KMS-11 (cell line): ENCODE results near the gene CCNG1.
"Not testable (repeated sequence)": the region's sequence is repeated elsewhere in the genome, so short reads cannot be mapped to it uniquely, and the experiment has no call there.

Experiments used
- H2AFZ ChIP-seq: fragments of 200-600 bp; sonication (generic); 2 replicates; pipeline ENCODE4 v1.6.1; 2016; ENCODE audit warnings: antibody characterized with exemption, mixed run types, low read depth
- H3K27ac ChIP-seq: fragments of 200-600 bp; sonication (generic); 2 replicates; pipeline ENCODE4 v1.6.1; 2016; ENCODE audit warnings: mild to moderate bottlenecking, mixed run types
- H3K27me3 ChIP-seq: fragments of 200-600 bp; sonication (generic); 2 replicates; pipeline ENCODE4 v1.6.1; 2017; ENCODE audit warnings: mild to moderate bottlenecking, low read depth, mixed run types, moderate library complexity; ENCODE audit not compliant: insufficient read depth
- H3K36me3 ChIP-seq: fragments of 200-600 bp; sonication (generic); 2 replicates; pipeline ENCODE4 v1.6.1; 2017; ENCODE audit warnings: mild to moderate bottlenecking, mixed run types; ENCODE audit not compliant: insufficient read depth
- H3K4me1 ChIP-seq: fragments of 200-600 bp; sonication (generic); 2 replicates; pipeline ENCODE4 v1.6.1; 2016; ENCODE audit warnings: mild to moderate bottlenecking, low read depth, mixed run types; ENCODE audit not compliant: poor library complexity, severe bottlenecking
- H3K4me2 ChIP-seq: fragments of 200-600 bp; sonication (generic); 2 replicates; pipeline ENCODE4 v1.7.0; 2016; ENCODE audit warnings: mild to moderate bottlenecking, mixed run types
- H3K4me3 ChIP-seq: fragments of 200-600 bp; sonication (generic); IDR thresholded peaks from 2 replicates; pipeline ENCODE4 v1.6.1; 2017; ENCODE audit warnings: low read depth, low read length, mixed read lengths; ENCODE audit not compliant: insufficient read depth
- H3K79me2 ChIP-seq: fragments of 200-600 bp; sonication (generic); 2 replicates; pipeline ENCODE4 v1.6.1; 2016; ENCODE audit warnings: low read depth, mixed run types; ENCODE audit not compliant: insufficient read depth
- H3K9ac ChIP-seq: fragments of 200-600 bp; sonication (generic); 2 replicates; pipeline ENCODE4 v1.6.1; 2016; ENCODE audit warnings: mild to moderate bottlenecking, mixed run types
- H4K20me1 ChIP-seq: fragments of 200-600 bp; sonication (generic); 2 replicates; pipeline ENCODE4 v1.6.1; 2016; ENCODE audit warnings: mild to moderate bottlenecking, mixed run types; ENCODE audit not compliant: insufficient read depth
- CTCF ChIP-seq: fragments of 200-600 bp; sonication (generic); conservative IDR thresholded peaks from 2 replicates; pipeline ENCODE4 v1.6.1; 2017; ENCODE audit warnings: low read depth, mild to moderate bottlenecking, antibody characterized with exemption, low read length, moderate library complexity, mixed read lengths

CCNG1 gene

GRCh38 chr5:163451489-163451888 lies 14.1 kb downstream of the CCNG1 start:
- no peak overlapping the region for H2AFZ ChIP-seq
- H3K27ac ChIP-seq = no peak overlapping the region
- no peaks in the 10 kb centered on the region for H4K20me1 ChIP-seq
- no peaks in the 10 kb centered on the region for H3K36me3 ChIP-seq
- H3K79me2 ChIP-seq = no peaks in the 10 kb centered on the region
- H3K9ac ChIP-seq = no peak overlapping the region
- TF ChIP-seq CTCF = no peak
- H3K4me2 ChIP-seq = no peak overlapping the region
- no peaks in the 10 kb centered on the region for H3K4me1 ChIP-seq
- no peak overlapping the region for H3K4me3 ChIP-seq
- no peaks in the 10 kb centered on the region for H3K27me3 ChIP-seq

- H3K27ac ChIP-seq = no peak overlapping the region
- H3K79me2 ChIP-seq = peaks cover 13% of the 10 kb centered on the region; the same call in 1 of the 2 replicates
- H3K4me3 ChIP-seq = no peak overlapping the region
- no peak overlapping the region for H3K4me2 ChIP-seq
- H3K9ac ChIP-seq = no peak overlapping the region
- H3K36me3 ChIP-seq = no peaks in the 10 kb centered on the region
- no peak for TF ChIP-seq CTCF
- H2AFZ ChIP-seq = no peak overlapping the region
- peaks cover 6% of the 10 kb centered on the region for H3K4me1 ChIP-seq
- no peaks in the 10 kb centered on the region for H3K27me3 ChIP-seq
- no peaks in the 10 kb centered on the region for H4K20me1 ChIP-seq
Observed at GRCh38 chr5:163453705-163454104, 16.3 kb downstream of the CCNG1 start.

GRCh38 chr5:163455406-163455805 lies 18.0 kb downstream of the CCNG1 start:
- not testable (repeated sequence) for H2AFZ ChIP-seq, H4K20me1 ChIP-seq, H3K36me3 ChIP-seq, H3K4me2 ChIP-seq, H3K4me3 ChIP-seq, H3K4me1 ChIP-seq, H3K9ac ChIP-seq, H3K27ac ChIP-seq, H3K27me3 ChIP-seq
- peaks cover 20% of the 10 kb centered on the region; the same call in 1 of the 2 replicates for H3K79me2 ChIP-seq

- no peak overlapping the region for H2AFZ ChIP-seq
- no peak overlapping the region for H3K9ac ChIP-seq
- H3K27ac ChIP-seq = no peak overlapping the region
- H3K4me2 ChIP-seq = no peak overlapping the region
- peaks cover 6% of the 10 kb centered on the region for H3K4me1 ChIP-seq
- H3K79me2 ChIP-seq = peaks cover 20% of the 10 kb centered on the region; the same call in 1 of the 2 replicates
- no peaks in the 10 kb centered on the region for H3K36me3 ChIP-seq
- no peaks in the 10 kb centered on the region for H3K27me3 ChIP-seq
- no peak for TF ChIP-seq CTCF
- no peak overlapping the region for H3K4me3 ChIP-seq
- no peaks in the 10 kb centered on the region for H4K20me1 ChIP-seq
Observed at GRCh38 chr5:163456029-163456589, 18.7 kb downstream of the CCNG1 start.

- Histone ChIP-seq H2AFZ (no peak overlapping the region), H3K27me3 (no peaks in the 10 kb centered on the region), H3K4me2 (no peak overlapping the region), H3K79me2 (peaks cover 20% of the 10 kb centered on the region; the same call in 1 of the 2 replicates), H3K4me1 (peaks cover 6% of the 10 kb centered on the region), H3K36me3 (no peaks in the 10 kb centered on the region), H3K4me3 (no peak overlapping the region), H4K20me1 (no peaks in the 10 kb centered on the region), H3K9ac (no peak overlapping the region), H3K27ac (no peak overlapping the region)
- no peak for TF ChIP-seq CTCF
Observed at GRCh38 chr5:163456840-163457239, 19.4 kb downstream of the CCNG1 start.
